IMR-90 (cell line): ENCODE data around the gene PDCL2. TPM values are rescaled to one million over a fixed set of nuclear protein-coding genes. Genes with fewer than 3 reads are reported as not detected.

Source experiments
- ATAC-seq: fragments of 200-7000 bp; cut with Tn5 transposase; 2 replicates; pipeline ENCODE4 v1.9.1; 2020; ENCODE audit warnings: low read depth, mild to moderate bottlenecking, moderate library complexity
- BruUV-seq: library from RNA; stranded (reverse); fragments of 400-500 nt; replicated peaks from 2 replicates; lab custom pipeline; 2021; lab: Mats Ljungman, UMichigan
- CTCF ChIA-PET: fragments of 300-600 bp; formaldehyde crosslinking; extraction: SDS; loops from one replicate; lab custom pipeline; 2021; ENCODE audit warnings: antibody characterized with exemption; lab: Yijun Ruan, JAX
- POLR2A ChIA-PET: fragments of 300-600 bp; sonication (Branson Sonifier 250); formaldehyde crosslinking; loops from one replicate; lab custom pipeline; 2022; ENCODE audit warnings: antibody characterized with exemption; ENCODE audit not compliant: unreplicated experiment; lab: Charles Lee
- DNase-seq: peaks from one replicate; pipeline ENCODE4 v3.0.0; 2013
- H2AFZ ChIP-seq: replicated peaks from 2 replicates; pipeline ENCODE3; 2013; ENCODE audit warnings: low read length, mild to moderate bottlenecking; ENCODE audit not compliant: poor library complexity
- H2AK5ac ChIP-seq: 2 replicates; pipeline ENCODE4 v1.6.1; 2013; ENCODE audit warnings: low read depth, low read length, inconsistent platforms
- H2AK9ac ChIP-seq: replicated peaks from 2 replicates; pipeline ENCODE3; 2013; ENCODE audit warnings: mild to moderate bottlenecking, low read depth, low read length, moderate library complexity; ENCODE audit not compliant: poor library complexity
- H2BK120ac ChIP-seq: 2 replicates; pipeline ENCODE4 v1.6.1; 2013; ENCODE audit warnings: low read depth, low read length, inconsistent platforms
- H2BK15ac ChIP-seq: 3 replicates; pipeline ENCODE4 v1.6.1; 2013; ENCODE audit warnings: low read depth, low read length, inconsistent platforms
- H2BK20ac ChIP-seq: 2 replicates; pipeline ENCODE4 v1.6.1; 2013; ENCODE audit warnings: low read depth, mild to moderate bottlenecking, inconsistent platforms, low read length, moderate library complexity
- H2BK5ac ChIP-seq: 2 replicates; pipeline ENCODE4 v1.6.1; 2013; ENCODE audit warnings: mild to moderate bottlenecking, low read depth, low read length, inconsistent platforms; ENCODE audit not compliant: poor library complexity, severe bottlenecking
- H3K14ac ChIP-seq: replicated peaks from 2 replicates; pipeline ENCODE4 v1.6.1; 2013; ENCODE audit warnings: low read depth, low read length, inconsistent platforms
- H3K18ac ChIP-seq: 2 replicates; pipeline ENCODE4 v1.6.1; 2013; ENCODE audit warnings: low read depth, low read length, control low read depth
- H3K23ac ChIP-seq: 2 replicates; pipeline ENCODE4 v1.6.1; 2013; ENCODE audit warnings: low read depth, low read length, inconsistent platforms
- H3K27ac ChIP-seq: 2 replicates; pipeline ENCODE4 v1.5.1; 2013; ENCODE audit warnings: mild to moderate bottlenecking, control low read depth, low read length; ENCODE audit not compliant: insufficient read depth
- H3K27me3 ChIP-seq: 2 replicates; pipeline ENCODE4 v1.6.1; 2013; ENCODE audit warnings: low read length; ENCODE audit not compliant: control insufficient read depth, insufficient read depth
- H3K36me3 ChIP-seq: 2 replicates; pipeline ENCODE4 v1.6.1; 2013; ENCODE audit warnings: low read length, mixed read lengths; ENCODE audit not compliant: control insufficient read depth, insufficient read depth
- H3K4ac ChIP-seq: 2 replicates; pipeline ENCODE4 v1.6.1; 2013; ENCODE audit warnings: low read depth, low read length, inconsistent platforms
- H3K4me1 ChIP-seq: 2 replicates; pipeline ENCODE4 v1.6.1; 2013; ENCODE audit warnings: low read length, mixed read lengths; ENCODE audit not compliant: control insufficient read depth, insufficient read depth
- H3K4me2 ChIP-seq: 2 replicates; pipeline ENCODE4 v1.6.1; 2013; ENCODE audit warnings: low read depth, mild to moderate bottlenecking, control low read depth, low read length, moderate library complexity
- H3K4me3 ChIP-seq: 2 replicates; pipeline ENCODE4 v1.5.1; 2013; ENCODE audit warnings: low read depth, mild to moderate bottlenecking, control low read depth, low read length, moderate library complexity; ENCODE audit not compliant: insufficient read depth
- H3K56ac ChIP-seq: 2 replicates; pipeline ENCODE4 v1.6.1; 2013; ENCODE audit warnings: low read length, inconsistent platforms; ENCODE audit not compliant: insufficient read depth; ENCODE audit errors: extremely low read depth
- H3K79me1 ChIP-seq, 2 experiments: 2 replicates each; pipeline ENCODE4 v1.6.1; 2013; ENCODE audit warnings: low read length in 2 of 2, inconsistent platforms in 1 of 2, low read depth in 1 of 2
- H3K9ac ChIP-seq: 2 replicates; pipeline ENCODE4 v1.6.1; 2013; ENCODE audit warnings: low read depth, low read length, control low read depth
- H3K9me1 ChIP-seq: 2 replicates; pipeline ENCODE4 v1.6.1; 2013; ENCODE audit warnings: low read length, inconsistent platforms; ENCODE audit not compliant: insufficient read depth
- H3K9me3 ChIP-seq: 2 replicates; pipeline ENCODE4 v1.6.1; 2013; ENCODE audit warnings: low read length; ENCODE audit not compliant: control insufficient read depth, insufficient read depth
- H4K20me1 ChIP-seq: 2 replicates; pipeline ENCODE4 v1.6.1; 2013; ENCODE audit warnings: low read length, inconsistent platforms; ENCODE audit not compliant: insufficient read depth
- H4K5ac ChIP-seq: 2 replicates; pipeline ENCODE4 v1.6.1; 2013; ENCODE audit warnings: mild to moderate bottlenecking, low read depth, low read length, control low read depth
- H4K8ac ChIP-seq, 2 experiments: 2 replicates each; pipeline ENCODE4 v1.6.1; 2013; ENCODE audit warnings: low read depth in 2 of 2, low read length in 2 of 2, control low read depth in 1 of 2, inconsistent platforms in 1 of 2
- H4K91ac ChIP-seq: 2 replicates; pipeline ENCODE4 v1.6.1; 2013; ENCODE audit warnings: low read depth, low read length, inconsistent platforms; ENCODE audit not compliant: insufficient read depth
- BHLHE40 ChIP-seq: fragments of 150-350 bp; IDR thresholded peaks from 2 replicates; pipeline ENCODE4 v1.6.1; 2016; ENCODE audit warnings: mild to moderate bottlenecking, low read depth, low read length
- CEBPB ChIP-seq: IDR thresholded peaks from 2 replicates; pipeline ENCODE4 v1.6.1; 2012; ENCODE audit warnings: low read depth, low read length, improper control_type of control experiment
- CHD1 ChIP-seq: IDR thresholded peaks from 2 replicates; pipeline ENCODE4 v1.6.1; 2012; ENCODE audit warnings: low read depth, low read length, improper control_type of control experiment
- CTCF ChIP-seq: conservative IDR thresholded peaks from 2 replicates; pipeline ENCODE4 v1.5.1; 2012; ENCODE audit warnings: mild to moderate bottlenecking, low read depth, low read length, improper control_type of control experiment
- FOS ChIP-seq: fragments of 150-350 bp; IDR thresholded peaks from 2 replicates; pipeline ENCODE4 v1.6.1; 2016; ENCODE audit warnings: low read depth, low read length
- MAFK ChIP-seq: IDR thresholded peaks from 2 replicates; pipeline ENCODE4 v1.6.1; 2012; ENCODE audit warnings: low read depth, low read length, improper control_type of control experiment
- MAZ ChIP-seq: IDR thresholded peaks from 2 replicates; pipeline ENCODE4 v1.6.1; 2012; ENCODE audit warnings: low read depth, mild to moderate bottlenecking, low read length, improper control_type of control experiment, moderate library complexity, borderline replicate concordance
- MXI1 ChIP-seq: IDR thresholded peaks from 2 replicates; pipeline ENCODE4 v1.6.1; 2012; ENCODE audit warnings: low read depth, mild to moderate bottlenecking, low read length, moderate library complexity, borderline replicate concordance
- NFE2L2 ChIP-seq: fragments of 150-350 bp; IDR thresholded peaks from 2 replicates; pipeline ENCODE4 v1.6.1; 2016; ENCODE audit warnings: low read depth, mild to moderate bottlenecking, low read length
- POLR2A ChIP-seq: IDR thresholded peaks from 2 replicates; pipeline ENCODE4 v1.6.1; 2012; ENCODE audit warnings: mild to moderate bottlenecking, low read depth, low read length
- RAD21 ChIP-seq: IDR thresholded peaks from 2 replicates; pipeline ENCODE4 v1.6.1; 2012; ENCODE audit warnings: low read length, improper control_type of control experiment
- RCOR1 ChIP-seq: IDR thresholded peaks from 2 replicates; pipeline ENCODE4 v1.6.1; 2012; ENCODE audit warnings: mild to moderate bottlenecking, low read length, improper control_type of control experiment; ENCODE audit not compliant: insufficient replicate concordance
- RFX5 ChIP-seq: IDR thresholded peaks from 2 replicates; pipeline ENCODE4 v1.8.0; 2012; ENCODE audit warnings: low read depth, mild to moderate bottlenecking, low read length, moderate library complexity
- SMC3 ChIP-seq: fragments of 150-350 bp; IDR thresholded peaks from 2 replicates; pipeline ENCODE4 v1.6.1; 2016; ENCODE audit warnings: low read depth, mild to moderate bottlenecking, antibody characterized with exemption, low read length, moderate library complexity
- dilution Hi-C: fragments of 300-500 bp; cut with HindIII; formaldehyde crosslinking; loops from one replicate; pipeline ENCODE4 v1.14.3; 2018; ENCODE audit warnings: low sequenced_read_pairs; ENCODE audit not compliant: unreplicated experiment
- in situ Hi-C: fragments of 300-500 bp; cut with MboI; formaldehyde crosslinking; loops from 3 replicates; pipeline ENCODE4 v1.14.3; 2019; ENCODE audit warnings: low sequenced_read_pairs, inconsistent platforms, mixed read lengths
- intact Hi-C: fragments of 100-400 bp; cut with micrococcal nuclease; formaldehyde crosslinking; loops from 2 replicates; pipeline ENCODE4 v1.10.0; 2022
- polyA plus RNA-seq, 3 experiments: library from polyadenylated mRNA; depleted of rRNA; stranded (reverse); fragments of >200 nt; gene quantifications; 2 replicates each; pipeline ENCODE4 v1.2.3, GENCODE V29; 2012; ENCODE audit warnings: low replicate concordance in 1 of 3
- total RNA-seq: library from RNA; depleted of rRNA; stranded (reverse); fragments of >200 nt; gene quantifications from 2 replicates; pipeline ENCODE4 v1.2.3, GENCODE V29; 2012
- TF ChIP-seq, protein P1 (sequence below): fragments of 150-350 bp; IDR thresholded peaks from 2 replicates; pipeline ENCODE4 v1.6.1; 2016; ENCODE audit warnings: low read depth, mild to moderate bottlenecking, low read length, moderate library complexity, borderline replicate concordance
- TF ChIP-seq, protein P2 (sequence below): fragments of 150-350 bp; IDR thresholded peaks from 2 replicates; pipeline ENCODE4 v1.6.1; 2017; ENCODE audit warnings: mild to moderate bottlenecking, antibody characterized with exemption, low read length, low read depth

The PDCL2 gene
- total and polyA plus RNA-seq, 2 of the 4 experiments (the other 2 are of a cell fraction) = not detected

DNA sequence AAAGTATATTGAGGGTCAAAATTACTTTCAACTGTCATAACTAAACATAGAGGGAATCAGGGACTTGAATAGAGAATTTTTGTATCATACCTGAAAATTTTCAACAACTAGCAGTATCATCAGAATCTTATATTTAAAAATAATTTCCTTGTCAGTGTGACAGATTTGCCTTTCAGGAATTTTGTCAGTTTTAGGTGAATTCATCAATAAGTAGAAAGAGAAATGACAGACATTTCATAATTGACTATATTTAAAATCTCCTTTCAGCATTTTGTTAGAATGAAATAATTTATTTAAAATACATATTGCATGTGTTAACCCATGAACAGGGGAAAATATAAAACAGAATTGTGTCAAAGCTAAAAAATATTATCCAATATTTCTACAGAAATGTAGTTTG is 8.6 kb upstream of the PDCL2 start:
- ChIA-PET POLR2A (no interaction called here), CTCF (interaction anchor here (0.6 kb wide), 1 partner anchor 29 kb away, joined by 3 read pairs; no protein-coding TSS in a partner anchor)
- intact Hi-C loops = no loop called here
- Histone ChIP-seq H3K9ac (no peak overlapping the region), H2BK20ac (no peak overlapping the region), H2BK5ac (no peak overlapping the region), H4K8ac (no peak overlapping the region), H3K79me1 (no peaks in the 10 kb centered on the region), H3K4me1 (no peaks in the 10 kb centered on the region), H3K4me2 (no peak overlapping the region), H2BK120ac (no peak overlapping the region), H4K20me1 (no peaks in the 10 kb centered on the region), H3K36me3 (no peaks in the 10 kb centered on the region), H4K91ac (no peak overlapping the region), H3K27ac (no peak overlapping the region), H3K4me3 (no peak overlapping the region), H3K18ac (no peak overlapping the region), H3K4ac (no peak overlapping the region), H4K5ac (no peak overlapping the region), H3K56ac (no peak overlapping the region), H3K27me3 (no peaks in the 10 kb centered on the region; the same call in 1 of the 2 replicates), H3K9me3 (no peaks in the 10 kb centered on the region), H2AK9ac (no peak overlapping the region), H3K23ac (no peak overlapping the region), H3K9me1 (no peaks in the 10 kb centered on the region), H2BK15ac (no peak overlapping the region), H3K14ac (no peak overlapping the region), H2AK5ac (no peak overlapping the region), H2AFZ (no peak overlapping the region)
- no peak for TF ChIP-seq MXI1
- no peak for TF ChIP-seq SMC3
- TF ChIP-seq POLR2A = no peak
- TF ChIP-seq, protein P1, sequence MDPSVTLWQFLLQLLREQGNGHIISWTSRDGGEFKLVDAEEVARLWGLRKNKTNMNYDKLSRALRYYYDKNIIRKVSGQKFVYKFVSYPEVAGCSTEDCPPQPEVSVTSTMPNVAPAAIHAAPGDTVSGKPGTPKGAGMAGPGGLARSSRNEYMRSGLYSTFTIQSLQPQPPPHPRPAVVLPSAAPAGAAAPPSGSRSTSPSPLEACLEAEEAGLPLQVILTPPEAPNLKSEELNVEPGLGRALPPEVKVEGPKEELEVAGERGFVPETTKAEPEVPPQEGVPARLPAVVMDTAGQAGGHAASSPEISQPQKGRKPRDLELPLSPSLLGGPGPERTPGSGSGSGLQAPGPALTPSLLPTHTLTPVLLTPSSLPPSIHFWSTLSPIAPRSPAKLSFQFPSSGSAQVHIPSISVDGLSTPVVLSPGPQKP = no peak
- TF ChIP-seq RCOR1 = no peak
- no peak for TF ChIP-seq RAD21
- no peak for TF ChIP-seq CTCF
- no peak for TF ChIP-seq FOS
- TF ChIP-seq MAZ = no peak
- TF ChIP-seq RFX5 = no peak
- TF ChIP-seq MAFK = no peak
- TF ChIP-seq BHLHE40 = no peak
- TF ChIP-seq, protein P2, sequence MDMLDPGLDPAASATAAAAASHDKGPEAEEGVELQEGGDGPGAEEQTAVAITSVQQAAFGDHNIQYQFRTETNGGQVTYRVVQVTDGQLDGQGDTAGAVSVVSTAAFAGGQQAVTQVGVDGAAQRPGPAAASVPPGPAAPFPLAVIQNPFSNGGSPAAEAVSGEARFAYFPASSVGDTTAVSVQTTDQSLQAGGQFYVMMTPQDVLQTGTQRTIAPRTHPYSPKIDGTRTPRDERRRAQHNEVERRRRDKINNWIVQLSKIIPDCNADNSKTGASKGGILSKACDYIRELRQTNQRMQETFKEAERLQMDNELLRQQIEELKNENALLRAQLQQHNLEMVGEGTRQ = no peak
- no peak for TF ChIP-seq CHD1
- no peak for TF ChIP-seq CEBPB
- no peak for TF ChIP-seq NFE2L2
- dilution Hi-C loops = no loop called here
- in situ Hi-C loops = no loop called here
- no peak for ATAC-seq
- BruUV-seq = no TSS peak
- DNase-seq = no peak
